Breast epithelium (tissue), 4 donors: ENCODE results near the gene TBC1D2B. TPM values are rescaled to one million over a fixed set of nuclear protein-coding genes. Genes with fewer than 3 reads are reported as not detected.

Experiments used
- DNase-seq, 2 donors: peaks; one replicate each; pipeline ENCODE4 v3.0.0-alpha.2; 2019; ENCODE audit warnings: low spot score in 2 of 2
- H3K27ac ChIP-seq, 2 donors: fragments of 200-600 bp; sonication (generic) in 1 of 2; one replicate each; pipeline ENCODE4 v1.5.1; 2016 to 2019; ENCODE audit warnings: mild to moderate bottlenecking in 1 of 2
- H3K27me3 ChIP-seq, 2 donors: fragments of 200-600 bp; sonication (generic) in 1 of 2; one replicate each; pipeline versions ENCODE4 v1.5.1 to v1.6.0; 2017 to 2019; ENCODE audit warnings: control low read depth in 1 of 2, mild to moderate bottlenecking in 1 of 2
- H3K36me3 ChIP-seq: fragments of 200-600 bp; one replicate; pipeline ENCODE4 v1.5.1; 2019
- H3K4me1 ChIP-seq, 2 donors: fragments of 200-600 bp; sonication (generic); one replicate each; pipeline ENCODE4 v1.5.1; 2016 to 2019; ENCODE audit warnings: control low read depth in 1 of 2
- H3K4me3 ChIP-seq, 3 donors: fragments of 200-600 bp; sonication (generic); 1 replicate in 2 of 3; 2 replicates in 1 of 3; pipeline ENCODE4 v1.5.1; 2016 to 2019; ENCODE audit warnings: mild to moderate bottlenecking in 3 of 3, moderate library complexity in 2 of 3
- H3K9me3 ChIP-seq, 2 donors: fragments of 200-600 bp; sonication (generic) in 1 of 2; one replicate each; pipeline ENCODE4 v1.5.1; 2016 to 2019; ENCODE audit warnings: control low read depth in 1 of 2
- CTCF ChIP-seq, 3 donors: fragments of 450-650 bp; IDR thresholded peaks; one replicate each; pipeline ENCODE4 v1.5.1; 2016 to 2017; ENCODE audit warnings: antibody characterized with exemption in 3 of 3, mild to moderate bottlenecking in 3 of 3, moderate library complexity in 3 of 3
- POLR2A ChIP-seq: fragments of 450-650 bp; IDR thresholded peaks from one replicate; pipeline ENCODE4 v1.6.1; 2016; ENCODE audit warnings: antibody characterized with exemption, mild to moderate bottlenecking, moderate library complexity
- POLR2AphosphoS5 ChIP-seq, 3 donors: sonication (generic); formaldehyde crosslinking; IDR thresholded peaks; one replicate each; pipeline ENCODE4 v1.6.1; 2017; ENCODE audit warnings: antibody characterized with exemption in 3 of 3
- intact Hi-C: fragments of 100-400 bp; cut with DNase I; formaldehyde crosslinking; loops from one replicate; pipeline ENCODE4 v1.15.1; 2023; ENCODE audit warnings: low total_unique reads
- total RNA-seq, 3 donors: library from RNA; depleted of rRNA; stranded (reverse); fragments of >200 nt; gene quantifications; one replicate each; pipeline ENCODE4 v1.1.0, GENCODE V29; 2016

TBC1D2B gene
- total RNA-seq, 3 donors from 2014 or later: 44.9 to 71.0 (median 69.2) TPM

GRCh38 chr15:78038585-78039247 lies 38.8 kb downstream of the TBC1D2B start:
- H3K27me3 ChIP-seq: no peaks in the 10 kb centered on the region
- H3K4me1 ChIP-seq: peaks cover 0 to 7% of the 10 kb centered on the region in 2 donors
- H3K27ac ChIP-seq: peak overlapping the region; percentile 47 to 76
- no peak for DNase-seq
- H3K9me3 ChIP-seq: no peaks in the 10 kb centered on the region
- H3K36me3 ChIP-seq: no peaks in the 10 kb centered on the region
- no peak overlapping the region for H3K4me3 ChIP-seq
- intact Hi-C loops: no loop called here
- TF ChIP-seq POLR2AphosphoS5 (IDR thresholded peaks at IDR 0.05) (no peak), CTCF (IDR thresholded peaks at IDR 0.05) (no peak), POLR2A (no peak)

DNA sequence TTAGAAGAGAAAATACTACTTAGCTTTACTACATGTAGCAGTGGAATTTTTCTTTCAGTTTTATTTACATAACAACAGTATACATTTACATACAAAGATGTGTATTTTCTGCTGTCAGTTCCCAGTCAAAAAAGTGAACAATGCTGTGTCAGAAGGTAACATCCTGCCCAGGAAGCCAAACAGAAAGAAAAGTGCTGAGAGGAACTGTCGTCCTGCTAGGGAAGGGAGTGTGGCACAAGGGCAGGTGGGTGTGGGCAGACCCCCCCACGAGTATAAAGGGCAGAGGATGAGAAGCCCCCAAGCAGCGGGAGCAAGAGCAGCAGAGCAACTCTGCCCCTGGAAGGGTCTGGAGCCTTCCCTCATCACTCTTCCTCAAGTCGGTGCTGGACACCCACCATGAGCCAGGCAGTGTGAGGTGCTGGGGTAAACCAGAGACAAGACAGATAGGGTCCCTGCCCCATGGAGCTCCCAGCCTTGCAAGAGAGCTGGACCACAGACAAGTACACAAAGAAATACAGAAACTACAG lies 39.7 kb downstream of the TBC1D2B start:
- H3K9me3 ChIP-seq: no peaks in the 10 kb centered on the region
- no peak for DNase-seq
- TF ChIP-seq POLR2A: no peak
- TF ChIP-seq CTCF (IDR thresholded peaks at IDR 0.05): no peak
- no peak for TF ChIP-seq POLR2AphosphoS5 (IDR thresholded peaks at IDR 0.05)
- no peak overlapping the region for H3K4me3 ChIP-seq
- intact Hi-C loops: no loop called here
- no peaks in the 10 kb centered on the region for H3K36me3 ChIP-seq
- H3K27ac ChIP-seq: peak overlapping the region; percentile 47 to 76
- H3K4me1 ChIP-seq: peaks cover 0 to 7% of the 10 kb centered on the region in 2 donors
- no peaks in the 10 kb centered on the region for H3K27me3 ChIP-seq

DNA sequence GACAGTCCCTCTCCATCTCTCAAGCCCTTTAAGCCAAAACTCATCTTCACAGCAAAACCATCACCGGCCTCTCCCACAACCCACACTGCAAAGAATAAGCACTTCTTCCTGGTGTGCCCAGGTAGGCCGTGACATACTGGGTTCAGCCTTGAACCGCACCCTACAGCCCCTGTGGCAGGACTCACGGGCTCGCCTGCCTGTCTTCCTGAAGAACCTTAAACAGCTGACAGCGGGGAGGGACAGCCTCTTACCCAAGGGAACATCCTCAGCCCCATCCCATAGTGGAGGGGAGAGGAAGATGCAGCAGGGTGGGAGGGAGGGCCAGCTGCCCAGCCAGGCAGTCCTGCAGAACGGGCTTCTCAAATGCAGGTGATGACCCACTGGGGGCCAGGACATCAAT lies 40.2 kb downstream of the TBC1D2B start:
- Histone ChIP-seq H3K27ac (peak overlapping the region in 1 of 2 donors; percentile 44), H3K36me3 (no peaks in the 10 kb centered on the region), H3K4me1 (peaks cover 0 to 7% of the 10 kb centered on the region in 2 donors), H3K9me3 (no peaks in the 10 kb centered on the region), H3K27me3 (no peaks in the 10 kb centered on the region), H3K4me3 (no peak overlapping the region)
- intact Hi-C loops: no loop called here
- no peak for DNase-seq
- TF ChIP-seq CTCF (IDR thresholded peaks at IDR 0.05) (no peak), POLR2AphosphoS5 (IDR thresholded peaks at IDR 0.05) (no peak), POLR2A (no peak)

GRCh38 chr15:78035861-78036476 lies 41.5 kb downstream of the TBC1D2B start:
- Histone ChIP-seq H3K36me3 (no peaks in the 10 kb centered on the region), H3K9me3 (no peaks in the 10 kb centered on the region), H3K27me3 (no peaks in the 10 kb centered on the region), H3K4me3 (no peak overlapping the region), H3K4me1 (peaks cover 0 to 7% of the 10 kb centered on the region in 2 donors), H3K27ac (peak overlapping the region; percentile 62 to 76)
- DNase-seq: no peak
- intact Hi-C loops: no loop called here
- TF ChIP-seq POLR2AphosphoS5 (IDR thresholded peaks at IDR 0.05): no peak
- no peak for TF ChIP-seq POLR2A
- no peak for TF ChIP-seq CTCF (IDR thresholded peaks at IDR 0.05)

- Histone ChIP-seq H3K4me1 (peaks cover 0 to 7% of the 10 kb centered on the region in 2 donors), H3K27ac (peak overlapping the region; percentile 62 to 76), H3K4me3 (no peak overlapping the region), H3K27me3 (no peaks in the 10 kb centered on the region), H3K9me3 (no peaks in the 10 kb centered on the region), H3K36me3 (no peaks in the 10 kb centered on the region)
- TF ChIP-seq POLR2AphosphoS5 (IDR thresholded peaks at IDR 0.05): no peak
- TF ChIP-seq POLR2A: no peak
- no peak for TF ChIP-seq CTCF (IDR thresholded peaks at IDR 0.05)
- no peak for DNase-seq
- intact Hi-C loops: no loop called here
Observed at GRCh38 chr15:78035321-78035751, 42.2 kb downstream of the TBC1D2B start.
